OCI-LY7 (cell line): ENCODE measurements around the gene COPS3. TPM values are rescaled to one million over a fixed set of nuclear protein-coding genes. Genes with fewer than 3 reads are reported as not detected.

ENCODE experiments used
- BruUV-seq: library from RNA; stranded (reverse); fragments of 400-500 nt; replicated peaks from 2 replicates; lab custom pipeline; 2021; lab: Mats Ljungman, UMichigan
- CTCF ChIA-PET: fragments of 300-600 bp; sonication (Branson Sonifier 250); formaldehyde crosslinking; loops from one replicate; lab custom pipeline; 2022; ENCODE audit warnings: antibody characterized with exemption; ENCODE audit not compliant: unreplicated experiment; lab: Charles Lee
- POLR2A ChIA-PET: fragments of 300-600 bp; sonication (Branson Sonifier 250); formaldehyde crosslinking; loops from one replicate; lab custom pipeline; 2022; ENCODE audit warnings: antibody characterized with exemption; lab: Charles Lee
- DNase-seq: peaks from one replicate; pipeline ENCODE4 v3.0.0-alpha.2; 2015; ENCODE audit warnings: low spot score
- H2AFZ ChIP-seq: fragments of 200-600 bp; sonication (generic), shearing (Covaris generic); 2 replicates; pipeline ENCODE4 v1.6.1; 2014; ENCODE audit warnings: mild to moderate bottlenecking, antibody characterized with exemption, low read length, moderate library complexity
- H3K27ac ChIP-seq: fragments of 200-600 bp; sonication (generic); 2 replicates; pipeline ENCODE4 v1.5.1; 2014; ENCODE audit warnings: mixed run types, low read depth, mild to moderate bottlenecking, moderate library complexity, low read length, inconsistent platforms; ENCODE audit not compliant: poor library complexity, severe bottlenecking
- H3K36me3 ChIP-seq: fragments of 200-600 bp; sonication (generic); 2 replicates; pipeline ENCODE4 v1.6.1; 2014; ENCODE audit warnings: mild to moderate bottlenecking, antibody characterized with exemption, low read length, moderate library complexity, mixed read lengths; ENCODE audit not compliant: insufficient read depth
- H3K4me1 ChIP-seq: fragments of 200-600 bp; sonication (generic); 2 replicates; pipeline ENCODE4 v1.5.1; 2014; ENCODE audit warnings: mild to moderate bottlenecking, low read length; ENCODE audit not compliant: insufficient read depth, poor library complexity, severe bottlenecking
- H3K4me2 ChIP-seq: fragments of 200-600 bp; sonication (generic); 2 replicates; pipeline ENCODE4 v1.6.1; 2014; ENCODE audit warnings: mild to moderate bottlenecking, low read length
- H3K4me3 ChIP-seq: fragments of 200-600 bp; sonication (generic); 2 replicates; pipeline ENCODE4 v1.5.1; 2014; ENCODE audit warnings: mild to moderate bottlenecking, low read depth, low read length; ENCODE audit not compliant: poor library complexity, severe bottlenecking
- H3K79me2 ChIP-seq: fragments of 200-600 bp; sonication (generic); 2 replicates; pipeline ENCODE4 v1.6.1; 2016; ENCODE audit warnings: low read depth, mild to moderate bottlenecking, low read length, moderate library complexity, mixed read lengths; ENCODE audit not compliant: insufficient read depth
- H3K9me2 ChIP-seq: fragments of 200-600 bp; sonication (generic); 2 replicates; pipeline ENCODE4 v1.6.1; 2016; ENCODE audit warnings: mild to moderate bottlenecking, low read length, mixed read lengths; ENCODE audit not compliant: insufficient read depth
- H3K9me3 ChIP-seq: fragments of 200-600 bp; sonication (generic); 2 replicates; pipeline ENCODE4 v1.6.1; 2014; ENCODE audit warnings: mild to moderate bottlenecking, mixed run types, low read length, mixed read lengths
- H4K20me1 ChIP-seq: fragments of 200-600 bp; sonication (generic); 2 replicates; pipeline ENCODE4 v1.6.1; 2014; ENCODE audit warnings: mild to moderate bottlenecking, antibody characterized with exemption, low read length, moderate library complexity, mixed read lengths; ENCODE audit not compliant: insufficient read depth
- CTCF ChIP-seq: fragments of 200-600 bp; sonication (generic); conservative IDR thresholded peaks from 2 replicates; pipeline ENCODE4 v1.5.1; 2014; ENCODE audit warnings: mild to moderate bottlenecking, antibody characterized with exemption, low read length, moderate library complexity, mixed read lengths
- EZH2phosphoT487 ChIP-seq: fragments of 200-600 bp; sonication (generic); IDR thresholded peaks from 2 replicates; pipeline ENCODE4 v1.6.1; 2018; ENCODE audit warnings: low read depth, borderline replicate concordance, mild to moderate bottlenecking, mixed run types, antibody characterized with exemption, low read length, moderate library complexity, mixed read lengths
- intact Hi-C: fragments of 100-400 bp; cut with micrococcal nuclease; formaldehyde crosslinking; loops from one replicate; pipeline ENCODE4 v1.10.0; 2022; ENCODE audit not compliant: unreplicated experiment
- total RNA-seq, 2 experiments: library from RNA; depleted of rRNA in 1 of 2; stranded (reverse); fragments of >200 nt in 1 of 2; shearing (Covaris generic) in 1 of 2; gene quantifications; 2 replicates each; pipeline ENCODE4 v1.2.3, GENCODE V29; 2014 to 2022

COPS3 gene
- total RNA-seq, 2 experiments from 2014 or later, result 83.9 to 113 TPM

- CTCF ChIA-PET, result no interaction called here
- intact Hi-C loops, result no loop called here
- no peaks in the 10 kb centered on the region for H4K20me1 ChIP-seq
- no peaks in the 10 kb centered on the region for H3K4me1 ChIP-seq
- no peak overlapping the region for H3K27ac ChIP-seq
- no peaks in the 10 kb centered on the region for H3K9me2 ChIP-seq
- no peak overlapping the region for H2AFZ ChIP-seq
- no peaks in the 10 kb centered on the region for H3K36me3 ChIP-seq
- no peaks in the 10 kb centered on the region for H3K9me3 ChIP-seq
- no peak for DNase-seq
- POLR2A ChIA-PET, result no interaction called here
- TF ChIP-seq EZH2phosphoT487, result no peak
- TF ChIP-seq CTCF, result no peak
- no peak overlapping the region for H3K4me3 ChIP-seq
- H3K79me2 ChIP-seq, result no peaks in the 10 kb centered on the region
- no TSS peak for BruUV-seq
- H3K4me2 ChIP-seq, result no peak overlapping the region
Observed at GRCh38 chr17:17321356-17322025, 40.4 kb upstream of the COPS3 start.

GRCh38 chr17:17320911-17321220 is 39.8 kb upstream of the COPS3 start:
- CTCF ChIA-PET, result no interaction called here
- no TSS peak for BruUV-seq
- Histone ChIP-seq H3K9me2 (no peaks in the 10 kb centered on the region), H3K36me3 (no peaks in the 10 kb centered on the region), H2AFZ (no peak overlapping the region), H3K4me3 (no peak overlapping the region), H3K79me2 (no peaks in the 10 kb centered on the region), H3K4me2 (no peak overlapping the region), H4K20me1 (no peaks in the 10 kb centered on the region), H3K4me1 (no peaks in the 10 kb centered on the region), H3K9me3 (no peaks in the 10 kb centered on the region), H3K27ac (no peak overlapping the region)
- intact Hi-C loops, result no loop called here
- no peak for DNase-seq
- POLR2A ChIA-PET, result no interaction called here
- TF ChIP-seq CTCF (no peak), EZH2phosphoT487 (no peak)

GRCh38 chr17:17320188-17320910 is 39.3 kb upstream of the COPS3 start:
- Histone ChIP-seq H3K9me3 (no peaks in the 10 kb centered on the region), H4K20me1 (no peaks in the 10 kb centered on the region), H3K36me3 (no peaks in the 10 kb centered on the region), H3K4me1 (no peaks in the 10 kb centered on the region), H3K4me2 (no peak overlapping the region), H3K9me2 (no peaks in the 10 kb centered on the region), H3K27ac (no peak overlapping the region), H2AFZ (no peak overlapping the region), H3K79me2 (no peaks in the 10 kb centered on the region), H3K4me3 (no peak overlapping the region)
- ChIA-PET CTCF (no interaction called here), POLR2A (no interaction called here)
- no peak for DNase-seq
- no peak for TF ChIP-seq CTCF
- no peak for TF ChIP-seq EZH2phosphoT487
- intact Hi-C loops, result no loop called here
- no TSS peak for BruUV-seq
